Measurements from ENCODE around the gene EN1.

EN1 gene

GRCh38 chr2:118830118-118830517 lies 17.3 kb downstream of the EN1 start:
- Mint-ChIP-seq H3K27me3 (peaks cover 83% of the 10 kb centered on the region), H3K27ac (no peak overlapping the region), H3K9me3 (no peaks in the 10 kb centered on the region), H3K4me1 (ENCODE audit: low read depth) (peaks cover 7% of the 10 kb centered on the region), H3K4me3 (no peak overlapping the region), H3K36me3 (ENCODE audit: low read depth) (no peaks in the 10 kb centered on the region)
- DNase-seq = no peak

- H3K9me3 Mint-ChIP-seq = no peaks in the 10 kb centered on the region
- H3K36me3 Mint-ChIP-seq (ENCODE audit: low read depth) = no peaks in the 10 kb centered on the region
- no peak for DNase-seq
- no peak overlapping the region for H3K27ac Mint-ChIP-seq
- H3K4me1 Mint-ChIP-seq (ENCODE audit: low read depth) = no peaks in the 10 kb centered on the region
- peaks cover 64% of the 10 kb centered on the region for H3K27me3 Mint-ChIP-seq
- H3K4me3 Mint-ChIP-seq = no peak overlapping the region
These were observed 21.4 kb downstream of the EN1 start for GRCh38 chr2:118826093-118826492.

GRCh38 chr2:118823633-118824032 lies 23.8 kb downstream of the EN1 start:
- no peak for DNase-seq
- H3K27me3 Mint-ChIP-seq = peaks cover 64% of the 10 kb centered on the region
- no peaks in the 10 kb centered on the region for H3K9me3 Mint-ChIP-seq
- no peaks in the 10 kb centered on the region for H3K36me3 Mint-ChIP-seq (ENCODE audit: low read depth)
- no peaks in the 10 kb centered on the region for H3K4me1 Mint-ChIP-seq (ENCODE audit: low read depth)
- H3K4me3 Mint-ChIP-seq = no peak overlapping the region
- H3K27ac Mint-ChIP-seq = no peak overlapping the region

- Mint-ChIP-seq H3K4me1 (ENCODE audit: low read depth) (no peaks in the 10 kb centered on the region), H3K27me3 (peaks cover 64% of the 10 kb centered on the region), H3K36me3 (ENCODE audit: low read depth) (no peaks in the 10 kb centered on the region), H3K4me3 (no peak overlapping the region), H3K27ac (no peak overlapping the region), H3K9me3 (no peaks in the 10 kb centered on the region)
- DNase-seq = no peak
These were observed 24.9 kb downstream of the EN1 start for GRCh38 chr2:118822572-118822971.

GRCh38 chr2:118822015-118822414 lies 25.4 kb downstream of the EN1 start:
- Mint-ChIP-seq H3K4me1 (ENCODE audit: low read depth) (no peaks in the 10 kb centered on the region), H3K9me3 (no peaks in the 10 kb centered on the region), H3K27me3 (peaks cover 68% of the 10 kb centered on the region), H3K4me3 (no peak overlapping the region), H3K27ac (no peak overlapping the region), H3K36me3 (ENCODE audit: low read depth) (no peaks in the 10 kb centered on the region)
- DNase-seq = no peak

- Mint-ChIP-seq H3K36me3 (ENCODE audit: low read depth) (no peaks in the 10 kb centered on the region), H3K27me3 (peaks cover 79% of the 10 kb centered on the region), H3K9me3 (no peaks in the 10 kb centered on the region), H3K27ac (no peak overlapping the region), H3K4me1 (ENCODE audit: low read depth) (no peaks in the 10 kb centered on the region), H3K4me3 (no peak overlapping the region)
- DNase-seq = no peak
These were observed 30.0 kb downstream of the EN1 start for GRCh38 chr2:118817469-118817868.

GRCh38 chr2:118816669-118817068 lies 30.8 kb downstream of the EN1 start:
- Mint-ChIP-seq H3K4me1 (ENCODE audit: low read depth) (no peaks in the 10 kb centered on the region), H3K4me3 (no peak overlapping the region), H3K9me3 (no peaks in the 10 kb centered on the region), H3K27ac (no peak overlapping the region), H3K36me3 (ENCODE audit: low read depth) (no peaks in the 10 kb centered on the region), H3K27me3 (peaks cover 79% of the 10 kb centered on the region)
- DNase-seq = no peak

- H3K27ac Mint-ChIP-seq = no peak overlapping the region
- DNase-seq = no peak
- H3K9me3 Mint-ChIP-seq = no peaks in the 10 kb centered on the region
- H3K4me3 Mint-ChIP-seq = no peak overlapping the region
- no peaks in the 10 kb centered on the region for H3K4me1 Mint-ChIP-seq (ENCODE audit: low read depth)
- H3K36me3 Mint-ChIP-seq (ENCODE audit: low read depth) = no peaks in the 10 kb centered on the region
- peaks cover 73% of the 10 kb centered on the region for H3K27me3 Mint-ChIP-seq
These were observed 31.7 kb downstream of the EN1 start for GRCh38 chr2:118815731-118816130.

GRCh38 chr2:118815314-118815713 lies 32.1 kb downstream of the EN1 start:
- Mint-ChIP-seq H3K36me3 (ENCODE audit: low read depth) (no peaks in the 10 kb centered on the region), H3K4me1 (ENCODE audit: low read depth) (no peaks in the 10 kb centered on the region), H3K27ac (no peak overlapping the region)

GRCh38 chr2:118814368-118814767 lies 33.1 kb downstream of the EN1 start:
- no peak overlapping the region for H3K27ac Mint-ChIP-seq
- no peak overlapping the region for H3K4me3 Mint-ChIP-seq
- H3K27me3 Mint-ChIP-seq = peaks cover 73% of the 10 kb centered on the region
- H3K9me3 Mint-ChIP-seq = no peaks in the 10 kb centered on the region
- H3K4me1 Mint-ChIP-seq (ENCODE audit: low read depth) = no peaks in the 10 kb centered on the region
- DNase-seq = no peak
- no peaks in the 10 kb centered on the region for H3K36me3 Mint-ChIP-seq (ENCODE audit: low read depth)

More at GRCh38 chr2:118815314-118815713, 32.1 kb downstream of the EN1 start:
- Mint-ChIP-seq H3K27me3 (peaks cover 73% of the 10 kb centered on the region), H3K4me3 (no peak overlapping the region), H3K9me3 (no peaks in the 10 kb centered on the region)
- no peak for DNase-seq

GRCh38 chr2:118813601-118814339 lies 33.7 kb downstream of the EN1 start:
- Mint-ChIP-seq H3K4me1 (ENCODE audit: low read depth) (peaks cover under 1% of the 10 kb centered on the region), H3K27me3 (peaks cover 72% of the 10 kb centered on the region), H3K9me3 (no peaks in the 10 kb centered on the region), H3K27ac (no peak overlapping the region), H3K36me3 (ENCODE audit: low read depth) (no peaks in the 10 kb centered on the region), H3K4me3 (no peak overlapping the region)
- no peak for DNase-seq

- H3K27me3 Mint-ChIP-seq = peaks cover 72% of the 10 kb centered on the region
- H3K4me1 Mint-ChIP-seq (ENCODE audit: low read depth) = peaks cover 7% of the 10 kb centered on the region
- H3K4me3 Mint-ChIP-seq = no peak overlapping the region
- DNase-seq = no peak
- H3K9me3 Mint-ChIP-seq = no peaks in the 10 kb centered on the region
- H3K27ac Mint-ChIP-seq = no peak overlapping the region
- no peaks in the 10 kb centered on the region for H3K36me3 Mint-ChIP-seq (ENCODE audit: low read depth)
These were observed 34.3 kb downstream of the EN1 start for GRCh38 chr2:118813111-118813510.

GRCh38 chr2:118812552-118812951 lies 34.9 kb downstream of the EN1 start:
- Mint-ChIP-seq H3K4me1 (ENCODE audit: low read depth) (peaks cover 9% of the 10 kb centered on the region), H3K9me3 (no peaks in the 10 kb centered on the region), H3K27ac (no peak overlapping the region), H3K36me3 (ENCODE audit: low read depth) (no peaks in the 10 kb centered on the region), H3K27me3 (peaks cover 72% of the 10 kb centered on the region), H3K4me3 (no peak overlapping the region)
- DNase-seq = no peak

GRCh38 chr2:118811514-118812115 lies 35.8 kb downstream of the EN1 start:
- Mint-ChIP-seq H3K36me3 (ENCODE audit: low read depth) (no peaks in the 10 kb centered on the region), H3K4me3 (no peak overlapping the region), H3K27me3 (peaks cover 72% of the 10 kb centered on the region), H3K27ac (no peak overlapping the region), H3K9me3 (no peaks in the 10 kb centered on the region), H3K4me1 (ENCODE audit: low read depth) (peaks cover 9% of the 10 kb centered on the region)
- DNase-seq = no peak

- Mint-ChIP-seq H3K9me3 (no peaks in the 10 kb centered on the region), H3K4me1 (ENCODE audit: low read depth) (peaks cover 9% of the 10 kb centered on the region), H3K4me3 (no peak overlapping the region), H3K36me3 (ENCODE audit: low read depth) (no peaks in the 10 kb centered on the region), H3K27me3 (peaks cover 73% of the 10 kb centered on the region), H3K27ac (no peak overlapping the region)
- no peak for DNase-seq
These were observed 36.7 kb downstream of the EN1 start for GRCh38 chr2:118810766-118811165.
